Umbilical cord (tissue), 2 donors: Measurements from ENCODE around the gene SHD. TPM values are rescaled to one million over a fixed set of nuclear protein-coding genes. Genes with fewer than 3 reads are reported as not detected.

ENCODE experiments used
- DNase-seq: peaks from one replicate; pipeline ENCODE4 v3.0.0-alpha.2; 2015; ENCODE audit warnings: low spot score
- total RNA-seq: library from RNA; depleted of rRNA; stranded (reverse); fragments of >200 nt; gene quantifications from one replicate; pipeline ENCODE4 v1.2.3, GENCODE V29; 2014; ENCODE audit warnings: low replicate concordance; ENCODE audit not compliant: insufficient read depth

SHD gene
- total RNA-seq, 1 donor from 2014 or later = 2.9 TPM

GRCh38 chr19:4298810-4299550 is 19.9 kb downstream of the SHD start:
- no peak for DNase-seq

- DNase-seq = no peak
Measured at GRCh38 chr19:4300589-4300988, 21.5 kb downstream of the SHD start.

GRCh38 chr19:4301590-4302242 is 22.6 kb downstream of the SHD start:
- peak; percentile 64 for DNase-seq

- DNase-seq = peak; percentile 15
Measured at GRCh38 chr19:4302243-4302640, 23.2 kb downstream of the SHD start, which contains the start of gene TMIGD2. Gene TMIGD2 (minus strand): TSS chr19:4302389. CDS start chr19:4302385, 4 bp downstream.

GRCh38 chr19:4303819-4304537 is 24.9 kb downstream of the SHD start:
- DNase-seq = no peak

GRCh38 chr19:4304538-4305256 is 25.6 kb downstream of the SHD start, which contains the start of gene FSD1:
Gene FSD1 (plus strand): TSS chr19:4304598. CDS start chr19:4304747, 149 bp downstream.
- peak; percentile 24 for DNase-seq

- no peak for DNase-seq
Measured at GRCh38 chr19:4305257-4305612, 26.2 kb downstream of the SHD start.

- no peak for DNase-seq
Measured at GRCh38 chr19:4305659-4306058, 26.6 kb downstream of the SHD start.

GRCh38 chr19:4310247-4311121 is 31.4 kb downstream of the SHD start:
- DNase-seq = no peak

GRCh38 chr19:4313847-4314490 is 34.9 kb downstream of the SHD start:
- DNase-seq = no peak

GRCh38 chr19:4316956-4317355 is 37.9 kb downstream of the SHD start:
- DNase-seq = no peak

- DNase-seq = no peak
Measured at GRCh38 chr19:4318460-4318859, 39.4 kb downstream of the SHD start.

- DNase-seq = no peak
Measured at GRCh38 chr19:4319067-4319718, 40.1 kb downstream of the SHD start.

GRCh38 chr19:4320419-4320818 is 41.4 kb downstream of the SHD start:
- no peak for DNase-seq

GRCh38 chr19:4322942-4323665 is 44.0 kb downstream of the SHD start:
- DNase-seq = no peak

GRCh38 chr19:4323692-4324091 is 44.6 kb downstream of the SHD start:
- DNase-seq = no peak

GRCh38 chr19:4324228-4324627 is 45.2 kb downstream of the SHD start:
- DNase-seq = no peak

- DNase-seq = no peak
Measured at GRCh38 chr19:4326215-4326836, 47.3 kb downstream of the SHD start.

- no peak for DNase-seq
Measured at GRCh38 chr19:4326837-4327251, 47.8 kb downstream of the SHD start.
